SU-DHL-6 (cell line): ENCODE measurements around the gene RUVBL2.

Experiments
- EZH2phosphoT487 ChIP-seq: fragments of 200-600 bp; sonication (generic), shearing (Covaris generic); conservative IDR thresholded peaks from 2 replicates; pipeline ENCODE4 v1.6.1; 2018; ENCODE audit warnings: mild to moderate bottlenecking, antibody characterized with exemption, low read length, moderate library complexity, mixed read lengths
- TF ChIP-seq, protein P1 (sequence below): fragments of 200-600 bp; sonication (generic); IDR thresholded peaks from one replicate; pipeline ENCODE4 v1.5.1; 2017; ENCODE audit warnings: antibody characterized with exemption, mild to moderate bottlenecking, low read length, moderate library complexity; ENCODE audit not compliant: insufficient read depth, poor library complexity, severe bottlenecking

DNA sequence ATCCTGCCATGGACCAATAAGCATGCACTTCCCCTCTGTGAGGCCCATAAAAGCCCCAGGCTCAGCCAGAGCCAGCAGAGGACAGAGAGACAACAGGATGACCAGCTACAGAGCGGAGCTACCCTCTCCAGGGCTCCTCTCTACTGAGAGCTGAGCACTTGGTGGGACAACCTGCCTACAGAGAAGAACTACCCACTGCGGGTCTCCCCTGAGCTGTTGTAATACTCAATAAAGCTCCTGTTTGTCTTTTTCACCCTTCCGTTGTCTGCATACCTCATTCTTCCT is 46.5 kb upstream of the RUVBL2 start:
- TF ChIP-seq, protein P1, sequence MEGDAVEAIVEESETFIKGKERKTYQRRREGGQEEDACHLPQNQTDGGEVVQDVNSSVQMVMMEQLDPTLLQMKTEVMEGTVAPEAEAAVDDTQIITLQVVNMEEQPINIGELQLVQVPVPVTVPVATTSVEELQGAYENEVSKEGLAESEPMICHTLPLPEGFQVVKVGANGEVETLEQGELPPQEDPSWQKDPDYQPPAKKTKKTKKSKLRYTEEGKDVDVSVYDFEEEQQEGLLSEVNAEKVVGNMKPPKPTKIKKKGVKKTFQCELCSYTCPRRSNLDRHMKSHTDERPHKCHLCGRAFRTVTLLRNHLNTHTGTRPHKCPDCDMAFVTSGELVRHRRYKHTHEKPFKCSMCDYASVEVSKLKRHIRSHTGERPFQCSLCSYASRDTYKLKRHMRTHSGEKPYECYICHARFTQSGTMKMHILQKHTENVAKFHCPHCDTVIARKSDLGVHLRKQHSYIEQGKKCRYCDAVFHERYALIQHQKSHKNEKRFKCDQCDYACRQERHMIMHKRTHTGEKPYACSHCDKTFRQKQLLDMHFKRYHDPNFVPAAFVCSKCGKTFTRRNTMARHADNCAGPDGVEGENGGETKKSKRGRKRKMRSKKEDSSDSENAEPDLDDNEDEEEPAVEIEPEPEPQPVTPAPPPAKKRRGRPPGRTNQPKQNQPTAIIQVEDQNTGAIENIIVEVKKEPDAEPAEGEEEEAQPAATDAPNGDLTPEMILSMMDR: no peak
- TF ChIP-seq EZH2phosphoT487: no peak
